Stimulated activated CD8-positive, alpha-beta memory T cell treated with anti-CD3 and anti-CD28 coated beads, Interleukin-12 subunit alpha, Interleukin-12 subunit beta, amount 100 ng/mL, for 4 hours (primary cell): ENCODE measurements around the gene SHPK.
A peak's percentile ranks its signal among the peaks of the same experiment; 100 is the strongest.
"Not testable (repeated sequence)": the region's sequence is repeated elsewhere in the genome, so short reads cannot be mapped to it uniquely, and the experiment has no call there.

Experiments
- DNase-seq: peaks from one replicate; pipeline ENCODE4 v3.0.0-alpha.2; 2020; ENCODE audit warnings: low read depth

Gene SHPK

DNA sequence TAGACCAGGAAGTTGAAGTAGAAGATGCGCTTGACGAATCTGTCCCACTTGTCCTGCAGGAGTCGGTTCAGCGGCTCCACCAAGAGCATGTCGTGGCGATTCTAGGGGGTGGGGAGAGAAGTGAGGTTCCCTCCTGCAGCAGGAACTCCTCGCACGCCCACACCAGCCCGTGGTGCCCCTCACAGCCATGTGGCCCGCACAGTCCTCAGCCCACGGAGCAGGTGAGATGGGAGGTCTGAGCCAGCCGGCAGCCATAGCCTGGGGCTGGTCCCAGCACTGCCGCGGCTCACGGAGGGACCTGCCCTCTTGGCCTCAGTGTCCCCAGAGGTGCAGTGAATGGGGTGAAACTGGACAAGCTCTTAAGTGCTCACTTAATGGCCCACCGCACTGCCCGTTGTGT is 50.2 kb downstream of the SHPK start:
- no peak for DNase-seq

DNA sequence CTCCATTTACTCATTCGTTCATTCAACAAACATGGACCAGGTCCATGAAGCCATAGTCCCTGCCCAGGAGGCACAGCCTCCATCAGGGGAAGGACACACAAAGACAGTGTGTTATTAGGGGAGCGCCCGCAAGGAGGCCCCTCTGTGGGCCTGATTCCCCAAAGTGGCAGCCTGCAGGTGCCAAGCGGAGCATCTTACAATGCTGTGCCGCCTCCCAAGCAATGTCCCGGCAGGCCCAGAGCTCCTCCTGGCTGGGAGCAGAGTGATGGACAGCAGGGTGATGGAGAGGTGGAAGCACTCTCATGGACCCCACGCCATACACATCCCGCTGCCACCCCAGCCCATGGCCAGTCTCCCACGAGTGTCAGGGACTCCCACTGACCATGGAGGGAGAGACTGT is 52.6 kb downstream of the SHPK start:
- no peak for DNase-seq

DNA sequence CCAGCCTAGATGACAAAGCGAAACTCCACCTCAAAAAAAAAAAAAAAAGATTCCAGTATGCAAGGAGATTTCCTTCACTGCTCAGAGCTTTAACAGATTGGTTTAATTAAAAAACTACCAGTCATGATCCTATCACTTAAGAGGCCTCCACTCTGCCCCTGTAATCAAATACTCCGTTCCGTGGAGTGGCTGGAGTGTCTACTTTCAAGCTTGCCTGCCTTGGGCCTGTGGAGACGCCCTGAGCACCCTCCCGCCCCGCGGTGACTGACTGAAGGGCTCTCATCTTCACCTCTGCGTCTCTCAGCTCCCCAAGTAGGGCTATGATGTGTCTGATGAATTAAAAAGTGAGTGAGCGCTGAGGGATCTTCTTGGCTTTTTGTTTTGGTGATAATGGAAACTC is 53.1 kb downstream of the SHPK start:
- no peak for DNase-seq

DNA sequence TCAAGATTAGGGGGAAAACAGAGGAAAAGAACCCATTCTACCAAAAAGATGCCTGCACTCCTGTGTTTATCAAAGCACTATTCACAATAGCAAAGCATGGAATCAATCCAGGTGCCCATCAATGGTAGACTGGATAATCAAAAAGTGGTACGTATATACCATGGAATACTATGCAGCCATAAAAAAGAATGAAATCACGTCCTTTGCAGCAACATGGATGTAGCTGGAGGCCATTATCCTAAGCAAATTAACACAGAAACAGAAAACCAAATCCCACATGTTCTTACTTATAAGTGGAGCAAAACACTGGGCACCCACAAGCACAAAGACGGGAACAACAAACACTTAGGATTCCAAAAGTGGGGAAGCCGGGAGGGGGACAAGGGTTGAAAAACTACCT is 57.4 kb downstream of the SHPK start:
- not testable (repeated sequence) for DNase-seq

DNA sequence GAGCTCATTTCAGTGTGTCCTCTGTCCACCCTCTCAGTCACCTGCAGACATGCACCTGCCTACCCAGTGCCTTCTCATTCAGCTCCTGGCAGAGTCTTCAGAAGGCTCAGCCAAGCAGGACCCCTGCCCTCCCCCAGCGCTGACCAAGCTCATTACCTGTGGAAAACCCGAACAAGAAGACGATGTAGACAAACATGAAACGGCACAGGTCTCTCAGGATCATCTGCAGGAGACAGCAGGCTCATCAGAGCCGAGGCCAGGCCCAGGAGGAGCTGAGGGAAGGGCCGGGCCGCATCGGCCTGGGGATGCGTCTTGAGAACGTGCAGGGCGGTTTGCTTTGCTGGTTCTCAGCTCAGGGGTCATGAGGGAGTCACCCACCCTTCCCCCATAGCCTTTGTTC is 59.1 kb downstream of the SHPK start:
- DNase-seq, result no peak

DNA sequence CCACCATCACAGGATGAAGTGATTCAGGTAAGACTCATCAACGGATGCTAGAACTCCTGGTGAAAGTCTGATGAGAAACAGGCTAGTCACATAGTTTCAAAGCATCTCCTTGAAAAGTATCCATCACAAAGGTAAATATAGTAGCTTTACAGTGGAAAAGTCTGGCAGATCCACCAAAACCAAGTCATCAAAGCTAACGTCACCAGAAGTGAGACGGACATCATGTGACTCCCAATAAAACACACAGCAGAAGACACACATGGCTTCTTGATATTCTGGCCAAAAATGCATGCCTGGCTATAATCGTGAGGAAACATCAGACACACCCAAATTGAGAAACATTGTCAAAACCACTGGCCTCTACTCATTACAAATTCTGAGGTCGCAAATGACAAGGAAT is 60.5 kb downstream of the SHPK start:
- no peak for DNase-seq

DNA sequence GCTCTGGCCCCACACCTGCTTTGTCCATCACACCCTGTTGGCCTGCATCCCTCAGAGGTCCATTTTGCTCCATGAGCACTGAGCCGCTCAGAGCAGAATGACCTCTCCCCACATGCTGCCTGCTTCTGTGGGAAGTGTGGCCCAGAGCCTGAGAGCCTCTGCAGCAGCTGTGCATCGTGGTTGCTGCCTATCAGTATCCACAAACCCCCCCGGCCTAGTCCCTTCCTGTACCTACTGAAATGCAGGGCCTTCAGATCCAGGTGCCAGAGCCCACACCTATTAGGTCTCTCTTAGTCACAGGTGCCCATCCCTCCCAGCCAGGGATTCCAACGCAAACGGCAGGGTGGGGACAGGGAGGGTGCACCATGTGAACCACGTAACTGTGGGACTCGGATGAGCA is 61.8 kb downstream of the SHPK start:
- DNase-seq, result no peak

DNA sequence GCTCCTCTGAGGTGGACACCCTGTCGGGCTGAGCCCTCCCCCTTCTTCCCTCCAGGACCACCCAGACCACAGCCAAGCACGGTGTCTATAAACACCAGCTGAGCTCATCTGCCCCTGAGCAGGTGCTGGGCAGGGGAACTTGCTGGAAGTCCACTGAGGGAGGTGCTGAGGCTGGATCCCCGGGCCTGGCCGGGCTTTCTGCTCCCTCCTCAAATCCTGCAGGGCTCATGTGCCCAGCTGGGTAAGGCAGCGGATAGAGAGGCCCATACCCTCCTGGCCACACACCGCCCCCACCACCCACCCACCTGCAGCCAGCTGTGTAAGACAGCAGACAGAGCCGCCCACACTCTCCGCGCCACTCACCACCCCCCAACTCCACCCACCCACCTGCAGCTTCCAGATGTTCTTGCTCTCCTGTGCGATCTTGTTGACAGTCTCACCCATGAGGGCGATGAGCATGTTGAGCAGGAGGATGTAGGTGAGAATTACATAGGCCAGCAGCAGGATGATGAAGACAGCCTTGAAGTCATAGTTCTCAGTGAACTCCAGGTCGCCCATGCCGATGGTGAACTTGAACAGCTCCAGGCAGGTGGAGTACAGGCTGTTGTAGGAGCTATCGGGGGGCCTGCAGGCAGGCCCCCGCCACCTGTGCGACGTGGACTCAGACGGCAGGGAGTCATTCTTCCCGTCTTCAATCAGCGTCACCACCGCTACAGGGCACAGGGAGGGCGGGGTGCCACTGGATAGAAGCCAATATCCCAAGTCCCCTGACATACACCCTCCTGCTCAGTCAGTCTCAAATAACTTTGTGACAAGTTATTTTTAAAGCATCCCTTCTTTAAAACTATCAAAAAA is 62.6 kb downstream of the SHPK start:
- no peak for DNase-seq

DNA sequence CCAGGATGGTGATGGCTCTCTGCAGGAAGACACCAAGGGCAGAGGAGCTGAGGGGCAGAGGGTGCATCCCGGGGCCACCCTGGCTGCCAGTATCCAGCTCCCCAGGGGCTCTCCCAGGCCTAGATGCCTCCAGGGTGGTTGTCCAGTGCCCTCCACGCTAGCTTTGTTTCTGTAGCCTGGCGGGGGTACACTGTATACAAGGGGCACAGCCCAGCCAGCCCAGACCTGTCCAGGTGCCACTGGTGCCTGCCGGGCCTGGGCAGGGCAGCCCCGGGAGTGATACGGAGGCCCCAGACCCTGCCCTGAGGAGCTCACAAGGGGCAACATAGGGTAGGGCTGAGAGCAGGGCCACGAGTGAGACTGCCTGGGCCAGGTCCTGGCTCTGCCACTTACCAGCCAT is 63.8 kb downstream of the SHPK start:
- no peak for DNase-seq

DNA sequence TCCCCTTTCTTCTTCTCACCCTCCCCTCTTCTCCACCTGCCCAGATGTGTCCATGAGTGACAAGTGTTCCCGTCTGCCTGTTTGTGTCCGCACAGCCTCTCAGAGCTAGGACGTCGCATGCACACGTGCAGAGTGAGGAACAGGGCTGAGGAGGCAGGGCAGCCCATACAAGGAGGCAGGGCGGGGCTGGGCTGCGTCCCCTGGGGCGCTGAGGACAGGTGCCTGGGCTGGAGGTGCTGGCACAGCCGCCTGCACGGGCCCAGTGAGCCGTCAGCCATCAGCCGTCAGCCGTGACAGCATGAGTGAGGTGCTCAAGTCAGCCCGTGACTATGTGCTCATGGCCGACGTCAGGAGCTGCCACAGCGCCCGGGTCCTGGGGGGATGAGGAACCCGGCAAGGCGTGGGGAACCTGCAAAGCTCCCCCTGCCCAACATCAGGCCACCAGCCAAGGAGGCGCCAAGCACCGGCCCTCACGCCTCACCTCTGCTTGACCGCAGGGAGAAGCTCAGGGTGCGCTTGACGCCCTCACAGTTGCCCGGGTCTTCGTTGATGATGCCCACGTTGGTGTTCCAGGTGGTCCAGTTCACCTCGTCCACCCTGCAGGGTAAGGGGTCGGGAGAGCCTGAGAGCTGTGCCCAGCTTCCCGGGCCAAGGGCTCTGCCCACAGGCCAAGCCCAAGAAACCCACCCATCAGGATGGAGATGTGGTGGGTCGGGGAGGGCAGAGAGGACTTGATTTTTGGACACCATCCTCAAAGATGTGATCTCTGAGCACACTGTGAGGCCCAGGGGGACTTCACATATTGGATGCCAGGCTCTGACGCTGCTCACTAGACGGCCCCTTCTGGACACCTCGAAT is 64.8 kb downstream of the SHPK start:
- no peak for DNase-seq

DNA sequence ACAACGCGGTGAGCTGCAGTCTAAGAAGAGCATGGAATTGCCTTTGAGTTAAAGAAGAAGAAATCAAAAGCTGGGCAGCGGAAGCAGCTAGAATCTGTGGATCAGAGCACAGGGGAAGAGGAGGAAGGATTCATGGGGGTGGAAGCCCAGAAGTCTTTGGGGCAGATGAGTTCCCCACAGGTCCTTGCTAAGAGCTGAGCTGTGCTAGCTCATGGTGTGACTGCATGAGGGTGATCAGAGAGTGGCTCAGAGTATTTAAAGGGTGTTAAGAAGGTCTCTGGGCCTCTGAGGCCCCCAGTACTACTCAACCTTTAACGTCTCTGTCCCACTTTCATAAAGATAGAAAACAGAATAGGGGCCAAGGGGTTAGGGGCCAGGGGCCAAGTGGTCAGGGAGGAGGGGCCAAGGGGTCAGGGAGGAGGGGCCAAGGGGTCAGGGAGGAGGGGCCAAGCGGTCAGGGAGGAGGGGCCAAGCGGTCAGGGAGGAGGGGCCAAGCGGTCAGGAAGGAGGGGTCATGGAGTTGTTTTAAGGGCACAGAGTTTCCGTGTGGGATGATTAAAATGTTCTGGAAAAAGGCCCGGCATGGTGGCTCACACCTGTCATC is 66.4 kb downstream of the SHPK start:
- DNase-seq, result no peak

DNA sequence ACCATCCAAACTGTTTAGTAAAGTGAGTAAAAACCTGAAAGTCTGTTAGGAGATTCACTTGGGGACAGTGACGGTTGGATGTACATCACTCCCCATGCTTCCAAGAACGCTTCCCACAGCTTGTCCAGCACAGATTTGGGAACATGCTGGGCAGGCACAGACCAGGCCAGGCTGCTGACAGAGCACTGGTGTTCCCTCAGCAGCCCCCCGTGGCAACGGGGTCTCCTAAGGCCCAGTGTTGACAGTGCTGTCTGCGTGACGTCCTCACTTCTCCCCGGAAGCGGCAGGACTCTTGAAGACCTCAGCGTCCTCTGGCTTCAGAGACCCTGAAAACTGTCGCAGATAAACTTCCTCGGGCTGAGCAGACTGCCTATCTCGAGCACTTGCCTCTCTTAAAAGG is 69.5 kb downstream of the SHPK start:
- no peak for DNase-seq

DNA sequence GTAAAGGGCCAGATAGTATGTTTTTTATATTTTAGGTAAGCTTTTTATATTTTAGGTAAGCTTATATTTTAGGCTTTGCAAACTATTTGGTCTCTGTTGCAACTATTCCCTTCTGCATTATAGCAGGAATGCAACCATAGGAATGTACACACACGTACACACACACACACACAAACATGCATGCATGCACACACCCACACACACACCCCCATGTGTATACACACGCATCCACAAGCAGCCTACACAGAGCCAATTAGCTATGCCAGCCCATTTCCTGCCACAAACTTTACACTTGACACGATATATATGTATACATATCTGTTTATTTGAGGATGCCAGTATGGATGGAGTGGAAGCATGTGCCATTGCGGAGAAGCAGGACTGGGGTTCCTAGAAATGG is 70.9 kb downstream of the SHPK start:
- DNase-seq, result no peak

DNA sequence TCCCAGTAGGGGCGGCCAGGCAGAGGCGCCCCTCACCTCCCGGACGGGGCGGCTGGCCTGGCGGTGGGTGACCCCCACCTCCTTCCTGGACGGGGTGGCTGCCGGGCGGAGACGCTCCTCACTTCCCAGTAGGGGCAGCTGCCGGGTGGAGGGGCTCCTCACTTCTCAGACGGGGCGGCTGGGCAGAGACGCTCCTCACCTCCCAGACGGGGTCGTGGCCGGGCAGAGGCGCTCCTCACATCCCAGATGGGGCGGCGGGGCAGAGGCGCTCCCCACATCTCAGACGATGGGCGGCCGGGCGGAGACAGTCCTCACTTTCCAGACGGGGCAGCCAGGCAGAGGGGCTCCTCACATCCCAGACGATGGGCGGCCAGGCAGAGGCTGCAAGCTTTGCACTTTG is 71.8 kb downstream of the SHPK start:
- DNase-seq, result not testable (repeated sequence)

DNA sequence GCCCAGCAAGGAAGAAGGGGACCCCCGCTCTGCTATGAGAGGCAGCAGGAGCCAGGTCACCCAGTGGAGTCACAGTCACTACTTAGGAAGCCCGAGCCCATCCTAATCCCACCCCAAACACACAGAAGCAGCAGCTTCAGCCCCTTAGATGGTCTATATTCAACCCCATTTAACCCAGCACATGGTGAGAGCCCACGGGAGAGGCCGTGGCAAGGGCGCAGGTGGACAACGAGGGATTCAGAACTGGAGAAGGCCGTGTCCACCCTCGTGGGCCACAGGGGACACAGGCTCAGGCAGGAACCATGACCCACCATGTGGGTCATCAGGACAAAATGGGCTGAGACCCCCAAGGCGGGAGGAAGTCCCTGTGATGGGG is 76.8 kb downstream of the SHPK start:
- no peak for DNase-seq

DNA sequence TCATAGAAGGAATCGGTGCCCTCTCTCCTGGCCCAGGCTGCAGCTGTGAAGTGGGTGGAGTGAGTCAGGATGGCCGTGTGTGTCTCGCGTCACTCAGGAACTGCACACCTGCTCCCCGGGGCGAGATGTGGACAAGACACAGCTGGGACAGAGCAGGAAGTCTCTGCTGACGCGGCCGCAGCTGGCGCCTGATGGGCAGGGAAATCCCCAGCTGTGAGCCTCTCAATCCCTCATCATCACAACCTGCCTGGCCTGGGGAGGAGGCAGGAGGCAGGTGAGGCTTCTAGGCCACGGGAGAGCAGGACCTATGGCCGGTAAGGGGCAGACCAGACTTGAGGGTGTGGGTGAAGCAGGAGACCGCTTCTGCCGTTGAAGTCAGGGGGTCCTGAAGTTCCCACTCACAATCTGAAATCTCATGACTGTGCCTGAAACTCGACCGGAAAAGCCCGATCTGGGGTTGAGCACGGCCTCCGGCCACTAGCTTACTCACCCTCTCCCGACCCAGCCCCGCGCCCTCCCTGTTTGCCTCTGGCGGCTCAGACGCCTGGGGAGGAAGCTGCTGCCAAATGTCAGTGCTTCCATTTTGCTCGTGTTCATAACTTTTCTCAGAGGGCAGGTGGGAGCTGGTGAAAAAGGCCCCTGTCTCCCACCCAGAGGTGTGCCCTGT is 77.3 kb downstream of the SHPK start:
- DNase-seq, result peak; percentile 14
